ENCODE measurements around the gene SPATA3.

Gene SPATA3

DNA sequence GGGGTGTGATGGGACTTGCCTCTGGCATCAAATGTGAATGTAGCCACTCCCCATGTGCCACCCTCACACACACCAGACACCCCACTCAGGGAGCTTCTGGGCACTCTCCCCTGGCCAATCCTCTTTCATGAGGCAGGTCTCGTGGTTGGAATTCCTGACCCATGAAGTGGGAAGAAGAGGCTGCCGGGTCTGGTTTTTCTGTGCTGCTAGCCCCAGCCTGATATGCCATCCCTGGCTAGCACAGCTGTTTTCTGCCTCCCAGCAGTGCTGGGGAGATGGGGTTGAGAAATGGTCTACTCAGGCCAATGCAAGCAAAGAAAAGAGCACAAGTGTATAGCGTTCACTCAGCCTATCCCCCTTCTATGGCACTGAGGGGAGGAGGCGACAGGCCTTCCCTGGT lies 40.2 kb downstream of the SPATA3 start:
- no peak overlapping the region for H3K4me3 ChIP-seq (ENCODE audit: low read depth, low read length)
- H3K9me3 ChIP-seq (ENCODE audit: control insufficient read depth, insufficient read depth, low read depth, low read length), result no peaks in the 10 kb centered on the region
- H3K27ac ChIP-seq (ENCODE audit: extremely low read depth, low read depth, low read length), result no peak overlapping the region
- ChIA-PET CTCF (interaction anchor here (1.5 kb wide), 1 partner anchor 10 kb away, joined by 3 read pairs; no protein-coding TSS in a partner anchor), POLR2A (no interaction called here)
- H3K36me3 ChIP-seq (ENCODE audit: control insufficient read depth in 2 of 2, insufficient read depth in 1 of 2, low read length in 2 of 2), result peaks cover 0 to under 1% of the 10 kb centered on the region in 2 experiments; a peak in 1 of 3 replicates
- peaks cover 3% of the 10 kb centered on the region; the same call in 1 of the 2 replicates for H3K4me1 ChIP-seq (ENCODE audit: control insufficient read depth, insufficient read depth, low read length)
- TF ChIP-seq ZNF223 (tag by site-specific recombination; IDR thresholded peaks at IDR 0.05) (no peak), ZNF221 (tag by site-specific recombination; IDR thresholded peaks at IDR 0.05; ENCODE audit: borderline replicate concordance) (no peak), KLF16 (tag by site-specific recombination; IDR thresholded peaks at IDR 0.05) (no peak), ZNF626 (tag by site-specific recombination; IDR thresholded peaks at IDR 0.05) (no peak), HOXA7 (CRISPR knock-in tag; IDR thresholded peaks at IDR 0.05; ENCODE audit: borderline replicate concordance) (no peak), ZNF473 (tag by site-specific recombination; IDR thresholded peaks at IDR 0.05) (no peak), SCRT2 (tag by site-specific recombination; IDR thresholded peaks at IDR 0.05) (no peak), ZBTB8A (tag by site-specific recombination; IDR thresholded peaks at IDR 0.05) (no peak), MZF1 (tag by site-specific recombination; IDR thresholded peaks at IDR 0.05; ENCODE audit: borderline replicate concordance) (no peak), ZNF529 (tag by site-specific recombination; IDR thresholded peaks at IDR 0.05; ENCODE audit: insufficient replicate concordance) (no peak), ZBTB20 (tag by site-specific recombination; IDR thresholded peaks at IDR 0.05) (no peak), ZNF555 (tag by site-specific recombination; conservative IDR thresholded peaks at IDR 0.05) (no peak), ZNF530 (tag by site-specific recombination; IDR thresholded peaks at IDR 0.05; ENCODE audit: low read depth) (no peak), ZNF426 (tag by site-specific recombination; IDR thresholded peaks at IDR 0.05) (no peak), ZNF266 (tag by site-specific recombination; IDR thresholded peaks at IDR 0.05; ENCODE audit: low read depth) (no peak), ZNF677 (tag by site-specific recombination; IDR thresholded peaks at IDR 0.05) (no peak), ZNF354C (tag by site-specific recombination; IDR thresholded peaks at IDR 0.05; ENCODE audit: borderline replicate concordance, low read depth) (no peak), ZEB2 (tag by site-specific recombination; IDR thresholded peaks at IDR 0.05) (no peak)
- TF ChIP-seq, protein P1, sequence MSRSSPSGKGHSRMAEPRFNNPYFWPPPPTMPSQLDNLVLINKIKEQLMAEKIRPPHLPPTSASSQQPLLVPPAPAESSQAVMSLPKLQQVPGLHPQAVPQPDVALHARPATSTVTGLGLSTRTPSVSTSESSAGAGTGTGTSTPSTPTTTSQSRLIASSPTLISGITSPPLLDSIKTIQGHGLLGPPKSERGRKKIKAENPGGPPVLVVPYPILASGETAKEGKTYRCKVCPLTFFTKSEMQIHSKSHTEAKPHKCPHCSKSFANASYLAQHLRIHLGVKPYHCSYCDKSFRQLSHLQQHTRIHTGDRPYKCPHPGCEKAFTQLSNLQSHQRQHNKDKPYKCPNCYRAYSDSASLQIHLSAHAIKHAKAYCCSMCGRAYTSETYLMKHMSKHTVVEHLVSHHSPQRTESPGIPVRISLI (tag by site-specific recombination; IDR thresholded peaks at IDR 0.05), result no peak
- TF ChIP-seq, protein P2, sequence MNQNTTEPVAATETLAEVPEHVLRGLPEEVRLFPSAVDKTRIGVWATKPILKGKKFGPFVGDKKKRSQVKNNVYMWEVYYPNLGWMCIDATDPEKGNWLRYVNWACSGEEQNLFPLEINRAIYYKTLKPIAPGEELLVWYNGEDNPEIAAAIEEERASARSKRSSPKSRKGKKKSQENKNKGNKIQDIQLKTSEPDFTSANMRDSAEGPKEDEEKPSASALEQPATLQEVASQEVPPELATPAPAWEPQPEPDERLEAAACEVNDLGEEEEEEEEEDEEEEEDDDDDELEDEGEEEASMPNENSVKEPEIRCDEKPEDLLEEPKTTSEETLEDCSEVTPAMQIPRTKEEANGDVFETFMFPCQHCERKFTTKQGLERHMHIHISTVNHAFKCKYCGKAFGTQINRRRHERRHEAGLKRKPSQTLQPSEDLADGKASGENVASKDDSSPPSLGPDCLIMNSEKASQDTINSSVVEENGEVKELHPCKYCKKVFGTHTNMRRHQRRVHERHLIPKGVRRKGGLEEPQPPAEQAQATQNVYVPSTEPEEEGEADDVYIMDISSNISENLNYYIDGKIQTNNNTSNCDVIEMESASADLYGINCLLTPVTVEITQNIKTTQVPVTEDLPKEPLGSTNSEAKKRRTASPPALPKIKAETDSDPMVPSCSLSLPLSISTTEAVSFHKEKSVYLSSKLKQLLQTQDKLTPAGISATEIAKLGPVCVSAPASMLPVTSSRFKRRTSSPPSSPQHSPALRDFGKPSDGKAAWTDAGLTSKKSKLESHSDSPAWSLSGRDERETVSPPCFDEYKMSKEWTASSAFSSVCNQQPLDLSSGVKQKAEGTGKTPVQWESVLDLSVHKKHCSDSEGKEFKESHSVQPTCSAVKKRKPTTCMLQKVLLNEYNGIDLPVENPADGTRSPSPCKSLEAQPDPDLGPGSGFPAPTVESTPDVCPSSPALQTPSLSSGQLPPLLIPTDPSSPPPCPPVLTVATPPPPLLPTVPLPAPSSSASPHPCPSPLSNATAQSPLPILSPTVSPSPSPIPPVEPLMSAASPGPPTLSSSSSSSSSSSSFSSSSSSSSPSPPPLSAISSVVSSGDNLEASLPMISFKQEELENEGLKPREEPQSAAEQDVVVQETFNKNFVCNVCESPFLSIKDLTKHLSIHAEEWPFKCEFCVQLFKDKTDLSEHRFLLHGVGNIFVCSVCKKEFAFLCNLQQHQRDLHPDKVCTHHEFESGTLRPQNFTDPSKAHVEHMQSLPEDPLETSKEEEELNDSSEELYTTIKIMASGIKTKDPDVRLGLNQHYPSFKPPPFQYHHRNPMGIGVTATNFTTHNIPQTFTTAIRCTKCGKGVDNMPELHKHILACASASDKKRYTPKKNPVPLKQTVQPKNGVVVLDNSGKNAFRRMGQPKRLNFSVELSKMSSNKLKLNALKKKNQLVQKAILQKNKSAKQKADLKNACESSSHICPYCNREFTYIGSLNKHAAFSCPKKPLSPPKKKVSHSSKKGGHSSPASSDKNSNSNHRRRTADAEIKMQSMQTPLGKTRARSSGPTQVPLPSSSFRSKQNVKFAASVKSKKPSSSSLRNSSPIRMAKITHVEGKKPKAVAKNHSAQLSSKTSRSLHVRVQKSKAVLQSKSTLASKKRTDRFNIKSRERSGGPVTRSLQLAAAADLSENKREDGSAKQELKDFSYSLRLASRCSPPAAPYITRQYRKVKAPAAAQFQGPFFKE (tag by site-specific recombination; IDR thresholded peaks at IDR 0.05; ENCODE audit: borderline replicate concordance), result no peak

Measured in HEK293 (cell line).